Measurements from ENCODE around the gene FAM3A.

- TF ChIP-seq CTCF (IDR thresholded peaks at IDR 0.05) (no peak), POLR2AphosphoS5 (IDR thresholded peaks at IDR 0.05) (no peak), POLR2A (IDR thresholded peaks at IDR 0.05) (no peak)
These were observed 28.3 kb downstream of the FAM3A start for GRCh38 chrX:154487518-154488290.
